HG03066 (cell line): ENCODE results near the gene MACROD2.
"Not testable (repeated sequence)": the region's sequence is repeated elsewhere in the genome, so short reads cannot be mapped to it uniquely, and the experiment has no call there.

Source experiments
- ATAC-seq: cut with Tn5 transposase; IDR thresholded peaks from one replicate; pipeline ENCODE4 v1.9.1; 2021; ENCODE audit warnings: low read depth; ENCODE audit not compliant: unreplicated experiment

Gene MACROD2

GRCh38 chr20:15491575-15491974, 1496.3 kb downstream of the MACROD2 start:
- no peak for ATAC-seq

GRCh38 chr20:15494851-15495250, 1499.5 kb downstream of the MACROD2 start:
- ATAC-seq, result no peak

GRCh38 chr20:15496501-15497039, 1501.3 kb downstream of the MACROD2 start:
- no peak for ATAC-seq

GRCh38 chr20:15498926-15499325, 1503.6 kb downstream of the MACROD2 start:
- ATAC-seq, result no peak

GRCh38 chr20:15506311-15506710, 1511.0 kb downstream of the MACROD2 start:
- no peak for ATAC-seq

- no peak for ATAC-seq
Measured at GRCh38 chr20:15507151-15507550, 1511.8 kb downstream of the MACROD2 start.

GRCh38 chr20:15511551-15511950, 1516.2 kb downstream of the MACROD2 start:
- ATAC-seq, result no peak

- no peak for ATAC-seq
Measured at GRCh38 chr20:15512916-15513315, 1517.6 kb downstream of the MACROD2 start.

GRCh38 chr20:15515691-15516090, 1520.4 kb downstream of the MACROD2 start:
- no peak for ATAC-seq

- ATAC-seq, result no peak
Measured at GRCh38 chr20:15520930-15521524, 1525.7 kb downstream of the MACROD2 start.

- ATAC-seq, result no peak
Measured at GRCh38 chr20:15523400-15523799, 1528.1 kb downstream of the MACROD2 start.

- ATAC-seq, result no peak
Measured at GRCh38 chr20:15528391-15529111, 1533.2 kb downstream of the MACROD2 start.

- ATAC-seq, result no peak
Measured at GRCh38 chr20:15535863-15536262, 1540.5 kb downstream of the MACROD2 start.

- not testable (repeated sequence) for ATAC-seq
Measured at GRCh38 chr20:15537200-15537599, 1541.9 kb downstream of the MACROD2 start.

- no peak for ATAC-seq
Measured at GRCh38 chr20:15542655-15543054, 1547.3 kb downstream of the MACROD2 start.

GRCh38 chr20:15544742-15545141, 1549.4 kb downstream of the MACROD2 start:
- no peak for ATAC-seq

GRCh38 chr20:15546525-15547023, 1551.3 kb downstream of the MACROD2 start:
- no peak for ATAC-seq

GRCh38 chr20:15547119-15547518, 1551.8 kb downstream of the MACROD2 start:
- ATAC-seq, result no peak

GRCh38 chr20:15550116-15550870, 1555.0 kb downstream of the MACROD2 start:
- ATAC-seq, result no peak

- no peak for ATAC-seq
Measured at GRCh38 chr20:15555913-15556312, 1560.6 kb downstream of the MACROD2 start.

- no peak for ATAC-seq
Measured at GRCh38 chr20:15556869-15557268, 1561.6 kb downstream of the MACROD2 start.
